Tibial nerve (tissue), 4 donors: ENCODE data around the gene LRRC3. TPM values are rescaled to one million over a fixed set of nuclear protein-coding genes. Genes with fewer than 3 reads are reported as not detected.

Source experiments
- DNase-seq, 2 donors: peaks; one replicate each; pipeline ENCODE4 v3.0.0-alpha.2; 2019; ENCODE audit warnings: low spot score in 2 of 2
- H3K27ac ChIP-seq, 4 donors: fragments of 200-600 bp; sonication (generic) in 3 of 4; one replicate each; pipeline ENCODE4 v1.5.1; 2017 to 2019; ENCODE audit warnings: mild to moderate bottlenecking in 1 of 4
- H3K27me3 ChIP-seq, 2 donors: fragments of 200-600 bp; sonication (generic) in 1 of 2; one replicate each; pipeline versions ENCODE4 v1.5.1 to v1.6.0; 2017 to 2019
- H3K36me3 ChIP-seq, 3 donors: fragments of 200-600 bp; sonication (generic); one replicate each; pipeline ENCODE4 v1.5.1; 2018 to 2019
- H3K4me1 ChIP-seq, 4 donors: fragments of 200-600 bp; sonication (generic) in 3 of 4; one replicate each; pipeline ENCODE4 v1.5.1; 2017 to 2019
- H3K4me3 ChIP-seq, 4 donors: fragments of 200-600 bp; sonication (generic) in 3 of 4; one replicate each; pipeline ENCODE4 v1.5.1; 2017 to 2019; ENCODE audit warnings: mild to moderate bottlenecking in 1 of 4, moderate library complexity in 1 of 4
- H3K9me3 ChIP-seq, 4 donors: fragments of 200-600 bp; sonication (generic) in 3 of 4; one replicate each; pipeline ENCODE4 v1.5.1; 2017 to 2019
- EP300 ChIP-seq, 2 donors: sonication (generic); formaldehyde crosslinking; IDR thresholded peaks; one replicate each; pipeline ENCODE4 v1.6.1; 2017; ENCODE audit warnings: antibody characterized with exemption in 2 of 2, mild to moderate bottlenecking in 1 of 2
- POLR2A ChIP-seq, 2 donors: fragments of 450-650 bp; IDR thresholded peaks; one replicate each; pipeline ENCODE4 v1.6.1; 2017; ENCODE audit warnings: antibody characterized with exemption in 2 of 2, mild to moderate bottlenecking in 2 of 2, moderate library complexity in 2 of 2
- WGBS, 2 donors: methylation state at CpG; one replicate each; pipeline ENCODE4 v1.1.5; 2018; 5-methylcytosine and 5-hydroxymethylcytosine counted together
- total RNA-seq, 4 donors: library from RNA; depleted of rRNA; stranded (reverse); fragments of >200 nt; gene quantifications; one replicate each; pipeline ENCODE4 v1.1.0, GENCODE V29; 2016
- TF ChIP-seq, protein P1 (sequence below), 5 experiments: fragments of 200-600 bp in 3 of 5; fragments of 450-650 bp in 2 of 5; sonication (generic) in 3 of 5; IDR thresholded peaks; one replicate each; pipeline ENCODE4 v1.5.1; 2016 to 2019; ENCODE audit warnings: antibody characterized with exemption in 5 of 5, mild to moderate bottlenecking in 3 of 5, moderate library complexity in 2 of 5

LRRC3 gene
- total RNA-seq, 4 donors from 2014 or later, result 2.0 to 8.0 (median 3.8) TPM

DNA sequence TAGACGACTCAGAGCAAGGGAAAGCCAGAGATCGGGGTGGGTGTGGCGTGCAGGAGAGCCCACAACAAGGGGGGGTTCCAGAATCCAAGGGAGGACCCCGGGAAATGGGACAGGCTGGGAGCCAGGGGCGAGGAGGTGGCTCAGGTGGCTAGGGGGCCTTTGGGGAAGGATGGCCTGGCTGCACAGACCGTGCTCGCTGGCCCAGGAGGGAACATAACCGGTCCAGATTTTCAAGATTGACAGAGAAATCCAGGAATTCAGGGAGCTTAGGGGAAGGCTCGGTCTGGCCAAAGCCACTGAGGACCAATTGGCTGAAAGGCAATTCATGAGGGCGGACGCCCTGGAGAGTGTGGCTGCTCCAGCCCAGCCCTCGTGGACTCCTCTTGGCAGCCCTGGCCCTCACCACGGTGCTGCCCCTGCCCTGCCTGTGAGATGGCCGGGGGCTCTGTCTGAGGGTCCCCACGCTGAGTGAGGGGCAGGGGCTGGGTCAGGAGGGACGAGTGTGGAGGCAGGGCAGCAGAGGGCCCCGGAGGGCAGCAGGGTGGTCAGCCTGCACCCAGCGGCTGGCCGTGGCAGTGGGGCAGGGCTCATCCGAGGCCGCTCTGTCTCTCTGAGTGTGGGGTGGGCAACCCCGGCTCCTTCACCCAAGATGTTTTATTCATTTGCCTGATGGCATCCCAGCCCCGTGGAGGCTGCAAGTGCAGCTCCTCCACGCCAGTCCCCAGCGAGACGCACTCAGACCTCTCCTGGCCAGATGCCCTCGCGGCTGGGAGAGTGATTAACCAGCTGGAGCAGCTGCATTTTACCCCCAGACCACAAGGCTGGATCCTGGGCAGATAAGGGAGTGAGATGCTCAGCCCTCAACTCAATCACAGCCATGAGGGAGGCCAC lies 5.6 kb upstream of the LRRC3 start:
- H3K9me3 ChIP-seq, result peaks cover 0 to 12% (median 0%) of the 10 kb centered on the region in 4 donors
- H3K27ac ChIP-seq, result no peak overlapping the region
- H3K4me1 ChIP-seq, result peaks cover 0 to under 1% (median 0%) of the 10 kb centered on the region in 4 donors
- H3K4me3 ChIP-seq, result no peak overlapping the region
- no peak for DNase-seq
- no peak for TF ChIP-seq POLR2A (IDR thresholded peaks at IDR 0.05)
- no peak for TF ChIP-seq EP300 (IDR thresholded peaks at IDR 0.05)
- TF ChIP-seq, protein P1, sequence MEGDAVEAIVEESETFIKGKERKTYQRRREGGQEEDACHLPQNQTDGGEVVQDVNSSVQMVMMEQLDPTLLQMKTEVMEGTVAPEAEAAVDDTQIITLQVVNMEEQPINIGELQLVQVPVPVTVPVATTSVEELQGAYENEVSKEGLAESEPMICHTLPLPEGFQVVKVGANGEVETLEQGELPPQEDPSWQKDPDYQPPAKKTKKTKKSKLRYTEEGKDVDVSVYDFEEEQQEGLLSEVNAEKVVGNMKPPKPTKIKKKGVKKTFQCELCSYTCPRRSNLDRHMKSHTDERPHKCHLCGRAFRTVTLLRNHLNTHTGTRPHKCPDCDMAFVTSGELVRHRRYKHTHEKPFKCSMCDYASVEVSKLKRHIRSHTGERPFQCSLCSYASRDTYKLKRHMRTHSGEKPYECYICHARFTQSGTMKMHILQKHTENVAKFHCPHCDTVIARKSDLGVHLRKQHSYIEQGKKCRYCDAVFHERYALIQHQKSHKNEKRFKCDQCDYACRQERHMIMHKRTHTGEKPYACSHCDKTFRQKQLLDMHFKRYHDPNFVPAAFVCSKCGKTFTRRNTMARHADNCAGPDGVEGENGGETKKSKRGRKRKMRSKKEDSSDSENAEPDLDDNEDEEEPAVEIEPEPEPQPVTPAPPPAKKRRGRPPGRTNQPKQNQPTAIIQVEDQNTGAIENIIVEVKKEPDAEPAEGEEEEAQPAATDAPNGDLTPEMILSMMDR (IDR thresholded peaks at IDR 0.05), result no peak
- 42 to 51% methylated on average over 21 to 27 of the region's 28 CpGs for WGBS, 2 donors
- peaks cover 0 to 41% of the 10 kb centered on the region in 2 donors for H3K27me3 ChIP-seq
- no peaks in the 10 kb centered on the region for H3K36me3 ChIP-seq

GRCh38 chr21:44450402-44450801 lies 4.9 kb upstream of the LRRC3 start:
- 68 to 70% methylated on average over 12 to 14 of the region's 14 CpGs for WGBS, 2 donors
- DNase-seq, result no peak
- no peak overlapping the region for H3K27ac ChIP-seq
- peaks cover 0 to 12% (median 0%) of the 10 kb centered on the region in 4 donors for H3K9me3 ChIP-seq
- H3K4me3 ChIP-seq, result no peak overlapping the region
- TF ChIP-seq, protein P1 (IDR thresholded peaks at IDR 0.05), result no peak
- TF ChIP-seq POLR2A (IDR thresholded peaks at IDR 0.05) (no peak), EP300 (IDR thresholded peaks at IDR 0.05) (no peak)
- H3K36me3 ChIP-seq, result no peaks in the 10 kb centered on the region
- H3K4me1 ChIP-seq, result peaks cover 0 to 5% (median 0%) of the 10 kb centered on the region in 4 donors
- H3K27me3 ChIP-seq, result peaks cover 0 to 35% of the 10 kb centered on the region in 2 donors

DNA sequence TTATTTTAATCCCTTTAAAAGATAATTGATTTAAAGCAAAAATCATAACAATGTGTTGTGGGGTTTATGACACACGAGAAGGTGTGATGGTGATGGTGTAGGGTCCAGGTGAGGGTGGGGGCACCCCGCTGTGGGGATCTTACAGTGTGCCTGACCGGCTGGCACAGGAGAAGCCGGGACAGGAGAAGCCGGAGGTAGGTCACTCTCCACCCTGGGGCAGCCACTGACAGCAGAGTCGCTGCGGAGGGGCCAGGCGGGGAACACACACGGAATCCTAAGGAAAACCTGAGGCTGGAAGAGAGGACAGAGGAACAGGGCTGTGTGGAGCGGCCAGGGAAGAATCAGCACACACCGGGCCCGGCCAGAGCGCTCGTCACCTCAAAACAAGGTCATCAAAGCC lies 4.3 kb upstream of the LRRC3 start:
- DNase-seq, result no peak
- TF ChIP-seq, protein P1 (IDR thresholded peaks at IDR 0.05), result no peak
- Histone ChIP-seq H3K9me3 (peaks cover 0 to 12% (median 0%) of the 10 kb centered on the region in 4 donors), H3K4me3 (no peak overlapping the region), H3K4me1 (peaks cover 0 to 9% (median 2%) of the 10 kb centered on the region in 4 donors), H3K36me3 (no peaks in the 10 kb centered on the region), H3K27me3 (peaks cover 0 to 33% of the 10 kb centered on the region in 2 donors), H3K27ac (no peak overlapping the region)
- 80 to 82% methylated on average over 14 of the region's 14 CpGs for WGBS, 2 donors

DNA sequence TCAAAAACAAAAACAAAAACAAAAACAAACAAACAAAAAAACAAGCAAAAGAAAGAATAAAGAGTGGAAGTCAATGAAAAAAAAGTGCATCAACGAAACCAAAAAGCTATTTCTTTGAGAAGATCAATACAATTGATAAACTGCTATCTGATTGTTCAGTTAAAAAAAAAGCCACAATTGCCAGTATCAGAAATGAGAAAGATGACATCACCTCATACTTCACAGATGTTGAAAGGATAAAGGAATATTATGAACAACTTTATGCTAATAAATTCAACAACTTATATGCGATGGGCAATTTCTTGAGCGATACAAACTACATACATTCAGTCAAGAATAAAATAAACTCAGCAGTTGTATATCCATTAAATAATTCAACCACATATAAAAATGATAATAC lies 2.2 kb upstream of the LRRC3 start:
- no peak for TF ChIP-seq EP300 (IDR thresholded peaks at IDR 0.05)
- TF ChIP-seq, protein P1 (IDR thresholded peaks at IDR 0.05), result no peak
- TF ChIP-seq POLR2A (IDR thresholded peaks at IDR 0.05), result no peak
- Histone ChIP-seq H3K36me3 (peaks cover 0 to 14% (median 0%) of the 10 kb centered on the region in 3 donors), H3K27ac (no peak overlapping the region), H3K4me3 (no peak overlapping the region), H3K9me3 (peaks cover 0 to 12% (median 0%) of the 10 kb centered on the region in 4 donors), H3K4me1 (peaks cover 0 to 16% (median 3%) of the 10 kb centered on the region in 4 donors), H3K27me3 (peaks cover 0 to 25% of the 10 kb centered on the region in 2 donors)
- 95 to 96% methylated on average over 3 of the region's 3 CpGs for WGBS, 2 donors
- DNase-seq, result no peak

GRCh38 chr21:44454058-44454457 lies 1.3 kb upstream of the LRRC3 start:
- Histone ChIP-seq H3K27me3 (peaks cover 0 to 16% of the 10 kb centered on the region in 2 donors), H3K4me3 (no peak overlapping the region), H3K36me3 (peaks cover 0 to 14% (median 0%) of the 10 kb centered on the region in 3 donors), H3K4me1 (peaks cover 0 to 16% (median 3%) of the 10 kb centered on the region in 4 donors), H3K27ac (no peak overlapping the region), H3K9me3 (peaks cover 0 to 12% (median 0%) of the 10 kb centered on the region in 4 donors)
- 89 to 90% methylated on average over 5 of the region's 5 CpGs for WGBS, 2 donors
- no peak for DNase-seq
- TF ChIP-seq EP300 (IDR thresholded peaks at IDR 0.05) (no peak), POLR2A (IDR thresholded peaks at IDR 0.05) (no peak)
- TF ChIP-seq, protein P1 (IDR thresholded peaks at IDR 0.05), result no peak
